ENCODE measurements around the gene PTPRD.

GRCh38 chr9:9998491-9999287 is 614.1 kb downstream of the PTPRD start:
- TF ChIP-seq, protein P1, sequence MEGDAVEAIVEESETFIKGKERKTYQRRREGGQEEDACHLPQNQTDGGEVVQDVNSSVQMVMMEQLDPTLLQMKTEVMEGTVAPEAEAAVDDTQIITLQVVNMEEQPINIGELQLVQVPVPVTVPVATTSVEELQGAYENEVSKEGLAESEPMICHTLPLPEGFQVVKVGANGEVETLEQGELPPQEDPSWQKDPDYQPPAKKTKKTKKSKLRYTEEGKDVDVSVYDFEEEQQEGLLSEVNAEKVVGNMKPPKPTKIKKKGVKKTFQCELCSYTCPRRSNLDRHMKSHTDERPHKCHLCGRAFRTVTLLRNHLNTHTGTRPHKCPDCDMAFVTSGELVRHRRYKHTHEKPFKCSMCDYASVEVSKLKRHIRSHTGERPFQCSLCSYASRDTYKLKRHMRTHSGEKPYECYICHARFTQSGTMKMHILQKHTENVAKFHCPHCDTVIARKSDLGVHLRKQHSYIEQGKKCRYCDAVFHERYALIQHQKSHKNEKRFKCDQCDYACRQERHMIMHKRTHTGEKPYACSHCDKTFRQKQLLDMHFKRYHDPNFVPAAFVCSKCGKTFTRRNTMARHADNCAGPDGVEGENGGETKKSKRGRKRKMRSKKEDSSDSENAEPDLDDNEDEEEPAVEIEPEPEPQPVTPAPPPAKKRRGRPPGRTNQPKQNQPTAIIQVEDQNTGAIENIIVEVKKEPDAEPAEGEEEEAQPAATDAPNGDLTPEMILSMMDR (IDR thresholded peaks at IDR 0.05 in 4 of 5, conservative IDR thresholded peaks at IDR 0.05 in 1 of 5): no peak
- no peak for TF ChIP-seq POLR2A (IDR thresholded peaks at IDR 0.05)
